Skeletal muscle satellite cell (primary cell): ENCODE results near the gene THADA.

Experiments used
- H3K27me3 ChIP-seq: 2 replicates; pipeline ENCODE4 v1.7.0; 2013; ENCODE audit warnings: low read length; ENCODE audit not compliant: control insufficient read depth, insufficient read depth
- H3K36me3 ChIP-seq: 2 replicates; pipeline ENCODE4 v1.7.0; 2013; ENCODE audit warnings: mild to moderate bottlenecking, control low read depth, low read length; ENCODE audit not compliant: insufficient read depth
- H3K4me1 ChIP-seq: 2 replicates; pipeline ENCODE4 v1.7.0; 2013; ENCODE audit warnings: low read length; ENCODE audit not compliant: control insufficient read depth, insufficient read depth
- H3K4me2 ChIP-seq: 2 replicates; pipeline ENCODE4 v1.7.0; 2013; ENCODE audit warnings: mild to moderate bottlenecking, low read length
- H3K4me3 ChIP-seq: 2 replicates; pipeline ENCODE4 v1.7.0; 2013; ENCODE audit warnings: low read length
- H3K9ac ChIP-seq: 2 replicates; pipeline ENCODE4 v1.7.0; 2013; ENCODE audit warnings: mild to moderate bottlenecking, low read depth, low read length, moderate library complexity
- H3K9me3 ChIP-seq: replicated peaks from 2 replicates; pipeline ENCODE4 v1.7.0; 2013; ENCODE audit warnings: mild to moderate bottlenecking, control low read depth, low read length

Gene THADA

GRCh38 chr2:43230351-43230885, 365.4 kb downstream of the THADA start:
- H3K4me2 ChIP-seq, result no peak overlapping the region
- H3K27me3 ChIP-seq, result no peaks in the 10 kb centered on the region
- H3K4me3 ChIP-seq, result no peak overlapping the region
- no peak overlapping the region for H3K9ac ChIP-seq
- H3K36me3 ChIP-seq, result peaks cover 19% of the 10 kb centered on the region
- H3K9me3 ChIP-seq, result no peaks in the 10 kb centered on the region
- H3K4me1 ChIP-seq, result peaks cover 21% of the 10 kb centered on the region

- Histone ChIP-seq H3K4me1 (peaks cover 21% of the 10 kb centered on the region), H3K4me3 (no peak overlapping the region), H3K36me3 (peaks cover 33% of the 10 kb centered on the region), H3K4me2 (peak overlapping the region; percentile 96), H3K9ac (peak overlapping the region; percentile 99), H3K27me3 (no peaks in the 10 kb centered on the region), H3K9me3 (no peaks in the 10 kb centered on the region)
These were observed 366.8 kb downstream of the THADA start for GRCh38 chr2:43228756-43229659.

GRCh38 chr2:43228321-43228751, 367.5 kb downstream of the THADA start:
- Histone ChIP-seq H3K4me3 (peak overlapping the region; percentile 86), H3K9me3 (no peaks in the 10 kb centered on the region), H3K4me1 (peaks cover 21% of the 10 kb centered on the region), H3K4me2 (peak overlapping the region; percentile 96), H3K27me3 (no peaks in the 10 kb centered on the region), H3K9ac (peak overlapping the region; percentile 99), H3K36me3 (peaks cover 40% of the 10 kb centered on the region)

GRCh38 chr2:43227830-43228281, 368.0 kb downstream of the THADA start:
- Histone ChIP-seq H3K27me3 (no peaks in the 10 kb centered on the region), H3K4me2 (peak overlapping the region; percentile 96), H3K9ac (peak overlapping the region; percentile 99), H3K4me1 (peaks cover 21% of the 10 kb centered on the region), H3K36me3 (peaks cover 45% of the 10 kb centered on the region), H3K4me3 (peak overlapping the region; percentile 86), H3K9me3 (no peaks in the 10 kb centered on the region)

DNA sequence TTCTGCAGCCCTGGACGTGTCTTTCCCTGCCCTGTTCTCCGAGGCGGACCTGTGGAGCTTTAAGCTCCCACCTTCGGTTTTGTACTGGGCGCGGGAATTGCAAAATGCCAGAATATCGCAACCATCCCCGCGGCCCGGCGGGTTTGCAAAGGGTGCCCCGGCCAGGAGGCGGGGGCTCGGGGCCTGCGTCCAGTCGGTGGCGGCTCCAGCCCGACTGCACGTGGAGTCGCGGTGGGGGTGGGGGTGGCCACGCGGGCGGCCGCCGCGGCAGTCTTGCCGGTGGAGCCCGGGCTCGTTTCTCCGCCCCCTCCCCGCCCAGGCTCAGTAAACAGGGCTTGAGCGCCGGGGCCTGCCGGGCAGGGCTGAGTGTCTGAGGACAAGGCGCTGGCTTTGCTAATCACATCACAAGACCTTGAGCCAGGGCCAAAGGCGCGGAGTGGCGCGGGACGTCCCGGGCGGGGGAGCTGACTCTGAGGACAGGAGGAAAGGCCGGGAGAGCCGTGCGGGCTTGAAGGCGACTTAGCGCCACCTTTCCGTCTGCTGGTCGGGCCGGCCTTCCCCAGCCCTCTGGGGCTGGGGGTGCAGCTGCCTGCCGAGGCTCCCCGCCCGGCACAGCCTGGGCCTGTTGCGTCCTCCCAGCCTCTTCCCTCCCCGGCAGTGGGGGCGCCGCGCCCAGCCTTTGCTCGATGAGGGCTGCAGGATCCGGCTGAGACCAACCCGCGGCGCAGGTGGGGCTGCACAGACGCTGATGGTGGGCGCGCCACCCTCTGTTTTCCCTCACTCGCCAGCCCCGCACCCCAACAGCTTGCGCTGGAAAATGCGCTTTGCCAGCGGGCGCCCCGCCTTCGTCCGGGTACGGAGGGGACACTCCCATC, 368.6 kb downstream of the THADA start:
- Histone ChIP-seq H3K4me2 (peak overlapping the region; percentile 96), H3K9ac (peak overlapping the region; percentile 99), H3K36me3 (peaks cover 51% of the 10 kb centered on the region), H3K4me3 (peak overlapping the region; percentile 86), H3K27me3 (no peaks in the 10 kb centered on the region), H3K9me3 (no peaks in the 10 kb centered on the region), H3K4me1 (peaks cover 21% of the 10 kb centered on the region)

- Histone ChIP-seq H3K4me2 (peak within 1 kb of the TSS; percentile 96), H3K36me3 (peaks cover 50% of the 10 kb centered on the region), H3K4me3 (peak within 1 kb of the TSS; percentile 97), H3K9me3 (no peaks in the 10 kb centered on the region), H3K4me1 (peaks cover 23% of the 10 kb centered on the region), H3K27me3 (no peaks in the 10 kb centered on the region), H3K9ac (peak within 1 kb of the TSS; percentile 99)
These were observed 369.3 kb downstream of the THADA start, which contains the start of gene ZFP36L2 for GRCh38 chr2:43226558-43226954. ZFP36L2 (minus strand) TSS chr2:43226606; CDS start chr2:43226315, 291 bp downstream.

DNA sequence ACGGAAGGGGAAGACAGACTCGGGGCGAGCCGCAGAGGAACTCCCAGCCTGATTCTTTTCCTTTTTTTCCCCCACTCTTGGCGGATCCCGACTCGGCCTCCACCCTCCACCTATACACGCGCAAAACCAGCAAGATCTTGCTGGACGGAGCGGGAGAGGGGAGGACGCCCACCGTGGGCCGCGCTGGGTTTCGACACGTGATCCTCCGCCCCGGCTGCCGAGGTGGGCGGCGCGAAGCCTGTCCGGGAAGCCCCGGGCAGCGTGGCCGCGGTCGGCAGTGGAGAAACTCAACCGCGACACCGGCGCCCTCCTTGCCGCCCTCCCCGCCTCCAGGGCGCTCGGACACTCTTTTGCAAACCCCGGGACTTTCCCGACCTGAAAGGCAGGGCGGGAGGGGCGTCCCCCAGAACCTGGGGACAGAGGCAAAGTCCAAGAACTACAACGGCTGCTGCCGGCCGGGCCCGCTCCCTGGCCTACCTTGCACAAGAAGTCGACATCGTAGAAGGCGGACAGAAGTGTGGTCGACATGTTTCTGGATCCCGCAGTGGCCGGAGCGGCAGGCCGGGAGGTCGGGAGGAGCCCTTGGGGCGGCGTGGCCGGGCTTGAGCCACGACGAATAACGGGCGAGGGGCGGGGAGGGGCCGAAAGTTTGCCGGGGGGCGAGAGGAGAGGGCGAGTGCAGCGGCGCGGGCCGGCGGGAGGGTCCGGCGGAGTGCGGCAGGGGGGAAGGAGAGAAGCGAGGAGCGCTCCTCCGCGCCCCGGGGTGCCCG, 369.9 kb downstream of the THADA start:
- H3K4me1 ChIP-seq, result peaks cover 29% of the 10 kb centered on the region
- H3K9me3 ChIP-seq, result no peaks in the 10 kb centered on the region
- H3K4me2 ChIP-seq, result peak overlapping the region; percentile 81
- peak overlapping the region; percentile 99 for H3K9ac ChIP-seq
- H3K27me3 ChIP-seq, result no peaks in the 10 kb centered on the region
- peaks cover 45% of the 10 kb centered on the region for H3K36me3 ChIP-seq
- H3K4me3 ChIP-seq, result peak overlapping the region; percentile 97

DNA sequence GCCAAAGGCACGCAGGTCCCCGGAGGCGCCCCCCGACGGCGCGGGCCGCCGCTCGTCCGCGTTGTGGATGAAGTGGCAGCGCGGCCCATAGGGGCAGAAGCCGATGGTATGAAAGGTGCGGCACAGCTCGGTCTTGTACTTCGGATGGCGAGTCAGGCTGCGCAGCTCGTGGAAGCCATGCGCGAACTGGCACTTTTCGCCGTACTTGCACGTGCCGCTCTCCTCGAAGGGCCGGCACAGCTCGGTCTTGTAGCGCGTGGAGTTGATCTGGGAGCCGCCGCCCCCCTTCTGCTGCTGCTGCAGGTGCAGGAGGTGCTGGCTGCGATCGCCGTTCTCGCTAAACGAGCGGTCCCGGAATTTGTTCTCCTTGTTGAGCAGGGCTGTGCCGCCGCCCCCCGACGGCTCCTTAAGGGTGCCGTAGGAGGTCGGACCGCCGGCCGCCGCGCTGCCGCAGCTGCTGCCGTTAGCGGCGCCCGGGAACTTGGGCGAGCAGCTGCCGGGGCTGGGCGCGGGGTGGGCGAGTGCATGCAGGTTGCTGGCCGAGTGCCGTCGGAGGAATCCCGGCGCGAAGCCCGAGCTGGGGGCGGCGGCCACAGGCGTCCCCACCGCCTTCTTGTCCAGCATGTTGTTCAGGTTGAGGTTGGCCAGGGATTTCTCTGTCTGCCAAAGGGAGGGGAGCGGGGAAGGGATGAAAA, 370.6 kb downstream of the THADA start:
- H3K9me3 ChIP-seq, result no peaks in the 10 kb centered on the region
- peak overlapping the region; percentile 81 for H3K4me2 ChIP-seq
- no peaks in the 10 kb centered on the region for H3K27me3 ChIP-seq
- peak overlapping the region; percentile 99 for H3K9ac ChIP-seq
- H3K4me1 ChIP-seq, result peaks cover 37% of the 10 kb centered on the region
- H3K4me3 ChIP-seq, result peak overlapping the region; percentile 97
- peaks cover 38% of the 10 kb centered on the region for H3K36me3 ChIP-seq

- H3K4me3 ChIP-seq, result peak overlapping the region; percentile 97
- H3K4me1 ChIP-seq, result peaks cover 42% of the 10 kb centered on the region
These were observed 371.2 kb downstream of the THADA start for GRCh38 chr2:43224571-43225092.

GRCh38 chr2:43224131-43224570, 371.7 kb downstream of the THADA start:
- Histone ChIP-seq H3K4me1 (peaks cover 44% of the 10 kb centered on the region), H3K9ac (peak overlapping the region; percentile 99), H3K9me3 (no peaks in the 10 kb centered on the region), H3K36me3 (peaks cover 37% of the 10 kb centered on the region), H3K4me2 (peak overlapping the region; percentile 81), H3K27me3 (no peaks in the 10 kb centered on the region), H3K4me3 (peak overlapping the region; percentile 97)

More at GRCh38 chr2:43224571-43225092, 371.2 kb downstream of the THADA start:
- peaks cover 37% of the 10 kb centered on the region for H3K36me3 ChIP-seq
- H3K27me3 ChIP-seq, result no peaks in the 10 kb centered on the region
- H3K9ac ChIP-seq, result peak overlapping the region; percentile 99
- peak overlapping the region; percentile 81 for H3K4me2 ChIP-seq
- no peaks in the 10 kb centered on the region for H3K9me3 ChIP-seq
